Vagina (tissue), 2 donors: Measurements from ENCODE around the gene ISG15.

Experiments
- CTCF ChIP-seq, 3 experiments: fragments of 450-650 bp in 2 of 3; fragments of 200-600 bp in 1 of 3; sonication (generic) in 1 of 3; IDR thresholded peaks; one replicate each; pipeline ENCODE4 v1.5.1; 2017 to 2019; ENCODE audit warnings: antibody characterized with exemption in 3 of 3, mild to moderate bottlenecking in 2 of 3, moderate library complexity in 2 of 3
- POLR2A ChIP-seq, 2 donors: fragments of 450-650 bp; IDR thresholded peaks; one replicate each; pipeline ENCODE4 v1.6.1; 2017; ENCODE audit warnings: antibody characterized with exemption in 2 of 2, mild to moderate bottlenecking in 2 of 2, moderate library complexity in 2 of 2
- POLR2AphosphoS5 ChIP-seq, 2 donors: sonication (generic); formaldehyde crosslinking; IDR thresholded peaks; one replicate each; pipeline ENCODE4 v1.9.0; 2017; ENCODE audit warnings: antibody characterized with exemption in 2 of 2, mild to moderate bottlenecking in 2 of 2, low read depth in 1 of 2; ENCODE audit not compliant: insufficient read depth in 1 of 2

- no peak for TF ChIP-seq CTCF (IDR thresholded peaks at IDR 0.05)
- no peak for TF ChIP-seq POLR2AphosphoS5 (IDR thresholded peaks at IDR 0.05; ENCODE audit: insufficient read depth in 1 of 2, low read depth in 1 of 2)
- TF ChIP-seq POLR2A (IDR thresholded peaks at IDR 0.05), result no peak
Observed at GRCh38 chr1:1035291-1035943, 22.1 kb downstream of the ISG15 start.
